GM23248 (cell line): ENCODE data around the gene RNF40. TPM values are rescaled to one million over a fixed set of nuclear protein-coding genes. Genes with fewer than 3 reads are reported as not detected.
A peak's percentile ranks its signal among the peaks of the same experiment; 100 is the strongest.

Experiments
- DNase-seq: peaks from one replicate; pipeline ENCODE4 v3.0.0-alpha.2; 2015
- H2AFZ ChIP-seq: fragments of 200-600 bp; sonication (generic); 2 replicates; pipeline ENCODE4 v1.6.1; 2016; ENCODE audit warnings: antibody characterized with exemption
- H3F3A ChIP-seq: fragments of 200-600 bp; sonication (generic); 2 replicates; pipeline ENCODE4 v1.6.1; 2016; ENCODE audit warnings: mild to moderate bottlenecking, antibody characterized with exemption, mixed run types; ENCODE audit not compliant: insufficient read depth
- H3K27ac ChIP-seq: fragments of 200-600 bp; sonication (generic); 2 replicates; pipeline ENCODE4 v1.5.1; 2016; ENCODE audit warnings: mild to moderate bottlenecking
- H3K27me3 ChIP-seq: fragments of 200-600 bp; sonication (generic); replicated peaks from 2 replicates; pipeline ENCODE4 v1.6.1; 2016; ENCODE audit warnings: mild to moderate bottlenecking; ENCODE audit not compliant: insufficient read depth
- H3K36me3 ChIP-seq: fragments of 200-600 bp; sonication (generic); 2 replicates; pipeline ENCODE4 v1.6.1; 2016; ENCODE audit warnings: low read depth, mild to moderate bottlenecking
- H3K4me1 ChIP-seq: fragments of 200-600 bp; sonication (generic); 2 replicates; pipeline ENCODE4 v1.6.1; 2016; ENCODE audit warnings: mild to moderate bottlenecking; ENCODE audit not compliant: insufficient read depth
- H3K4me2 ChIP-seq: fragments of 200-600 bp; sonication (generic); one replicate; pipeline ENCODE4 v1.6.1; 2016; ENCODE audit warnings: mild to moderate bottlenecking; ENCODE audit not compliant: unreplicated experiment
- H3K4me3 ChIP-seq: fragments of 200-600 bp; sonication (generic); 2 replicates; pipeline ENCODE4 v1.5.1; 2016; ENCODE audit warnings: mild to moderate bottlenecking
- H3K79me2 ChIP-seq: fragments of 200-600 bp; sonication (generic); 2 replicates; pipeline ENCODE4 v1.6.1; 2016; ENCODE audit warnings: mild to moderate bottlenecking; ENCODE audit not compliant: insufficient read depth
- H3K9ac ChIP-seq: fragments of 200-600 bp; sonication (generic); 2 replicates; pipeline ENCODE4 v1.6.1; 2016; ENCODE audit warnings: mild to moderate bottlenecking
- H3K9me2 ChIP-seq: fragments of 200-600 bp; sonication (generic); 2 replicates; pipeline ENCODE4 v1.6.1; 2016; ENCODE audit warnings: mixed run types, mild to moderate bottlenecking, moderate library complexity; ENCODE audit not compliant: insufficient read depth
- H3K9me3 ChIP-seq: fragments of 200-600 bp; sonication (generic); one replicate; pipeline ENCODE4 v1.6.1; 2017; ENCODE audit warnings: low read depth
- H4K20me1 ChIP-seq: fragments of 200-600 bp; sonication (generic); 2 replicates; pipeline ENCODE4 v1.6.0; 2016; ENCODE audit not compliant: insufficient read depth
- EZH2 ChIP-seq: fragments of 200-600 bp; sonication (generic); IDR thresholded peaks from 2 replicates; pipeline ENCODE4 v1.6.1; 2018; ENCODE audit warnings: antibody characterized with exemption, mild to moderate bottlenecking; ENCODE audit not compliant: insufficient read depth, poor library complexity, severe bottlenecking
- EZH2phosphoT487 ChIP-seq: fragments of 200-600 bp; sonication (generic); IDR thresholded peaks from 2 replicates; pipeline ENCODE4 v1.6.1; 2018; ENCODE audit warnings: antibody characterized with exemption, moderate library complexity, mild to moderate bottlenecking, low read depth; ENCODE audit not compliant: insufficient read depth
- WGBS, 2 experiments: methylation state at CpG; one replicate each; pipeline ENCODE4 v1.1.6; 2015 to 2017; ENCODE audit warnings: low lambda C conversion rate in 2 of 2, low coverage in 1 of 2; ENCODE audit errors: missing lambda C conversion rate in 2 of 2; 5-methylcytosine and 5-hydroxymethylcytosine counted together
- in situ Hi-C: fragments of 300-500 bp; cut with MboI; formaldehyde crosslinking; loops from 2 replicates; pipeline ENCODE4 v1.15.0; 2020
- polyA plus RNA-seq: library from polyadenylated mRNA; unstranded; fragments of >200 nt; fragmentation: Nextera tagmentation; extraction: Ambion mirVana; gene quantifications from 2 replicates; pipeline ENCODE4 v1.2.1, GENCODE V29; 2016
- total RNA-seq: library from RNA; depleted of rRNA; stranded (reverse); fragments of >200 nt; shearing (Covaris generic); gene quantifications from 2 replicates; pipeline ENCODE4 v1.2.3, GENCODE V29; 2014

The RNF40 gene
- total and polyA plus RNA-seq, 2 experiments from 2014 or later, result 71.2 to 97.9 TPM

DNA sequence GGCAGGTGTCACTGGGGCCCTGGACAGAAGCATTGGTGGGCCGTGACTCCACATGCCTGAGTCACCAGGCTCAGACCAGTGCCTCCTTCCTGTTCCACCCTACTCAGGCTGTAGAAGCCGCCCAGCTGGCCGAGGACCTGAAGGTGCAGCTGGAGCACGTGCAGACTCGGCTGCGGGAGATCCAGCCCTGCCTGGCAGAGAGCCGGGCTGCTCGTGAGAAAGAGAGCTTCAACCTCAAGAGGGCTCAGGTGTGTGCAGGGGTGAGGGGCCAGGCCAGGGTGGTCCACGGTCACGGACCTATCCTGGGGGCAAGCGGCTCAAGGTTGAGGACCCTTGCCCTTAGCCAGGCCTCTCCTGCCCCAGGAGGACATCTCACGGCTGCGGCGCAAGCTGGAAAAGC is 9.6 kb downstream of the RNF40 start:
- WGBS, 2 experiments, result 91 to 93% methylated on average over 14 of the region's 14 CpGs
- TF ChIP-seq EZH2phosphoT487 (no peak), EZH2 (no peak)
- Histone ChIP-seq H3K79me2 (peaks cover 20% of the 10 kb centered on the region), H2AFZ (no peak overlapping the region), H3K9me2 (no peaks in the 10 kb centered on the region), H3K36me3 (peaks cover 28% of the 10 kb centered on the region; the same call in 1 of the 2 replicates), H3K27ac (no peak overlapping the region), H3K4me1 (peaks cover 12% of the 10 kb centered on the region; the same call in 1 of the 2 replicates), H3K9me3 (no peaks in the 10 kb centered on the region), H3K27me3 (no peaks in the 10 kb centered on the region), H3K9ac (no peak overlapping the region), H3K4me3 (no peak overlapping the region), H4K20me1 (no peaks in the 10 kb centered on the region), H3F3A (peaks cover 17% of the 10 kb centered on the region; the same call in 1 of the 2 replicates), H3K4me2 (no peak overlapping the region)
- in situ Hi-C loops, result no loop called here
- no peak for DNase-seq

DNA sequence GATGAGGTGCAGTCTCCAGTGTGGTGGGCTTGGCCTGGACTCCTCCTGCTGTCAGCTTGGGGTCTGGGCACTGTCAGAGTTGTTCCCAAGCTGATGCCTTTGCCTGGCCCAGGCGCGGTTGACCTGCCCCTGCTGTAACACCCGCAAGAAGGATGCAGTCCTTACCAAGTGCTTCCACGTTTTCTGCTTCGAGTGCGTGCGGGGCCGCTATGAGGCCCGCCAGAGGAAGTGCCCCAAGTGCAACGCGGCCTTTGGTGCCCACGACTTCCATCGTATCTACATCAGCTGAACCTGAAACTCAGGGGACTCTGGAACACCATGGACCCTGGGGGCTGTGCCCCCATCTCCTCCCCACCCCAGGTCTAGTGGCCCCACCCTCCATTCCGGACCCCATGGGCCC is 11.7 kb downstream of the RNF40 start:
- 0 out of 2 replicates have a peak, but pooled peaks cover 14% of the 10 kb centered on the region for H3K79me2 ChIP-seq
- no peak overlapping the region for H2AFZ ChIP-seq
- DNase-seq, result no peak
- H3K4me2 ChIP-seq, result no peak overlapping the region
- peaks cover 15% of the 10 kb centered on the region; the same call in 1 of the 2 replicates for H3K36me3 ChIP-seq
- H4K20me1 ChIP-seq, result no peaks in the 10 kb centered on the region
- no peak overlapping the region for H3K27ac ChIP-seq
- TF ChIP-seq EZH2phosphoT487, result no peak
- TF ChIP-seq EZH2, result no peak
- in situ Hi-C loops, result no loop called here
- no peak overlapping the region for H3K4me3 ChIP-seq
- 91 to 93% methylated on average over 14 of the region's 14 CpGs for WGBS, 2 experiments
- no peaks in the 10 kb centered on the region for H3K9me2 ChIP-seq
- no peaks in the 10 kb centered on the region for H3K9me3 ChIP-seq
- H3K27me3 ChIP-seq, result no peaks in the 10 kb centered on the region
- H3F3A ChIP-seq, result peaks cover 22% of the 10 kb centered on the region; the same call in 1 of the 2 replicates
- H3K4me1 ChIP-seq, result peaks cover 12% of the 10 kb centered on the region; the same call in 1 of the 2 replicates
- no peak overlapping the region for H3K9ac ChIP-seq

DNA sequence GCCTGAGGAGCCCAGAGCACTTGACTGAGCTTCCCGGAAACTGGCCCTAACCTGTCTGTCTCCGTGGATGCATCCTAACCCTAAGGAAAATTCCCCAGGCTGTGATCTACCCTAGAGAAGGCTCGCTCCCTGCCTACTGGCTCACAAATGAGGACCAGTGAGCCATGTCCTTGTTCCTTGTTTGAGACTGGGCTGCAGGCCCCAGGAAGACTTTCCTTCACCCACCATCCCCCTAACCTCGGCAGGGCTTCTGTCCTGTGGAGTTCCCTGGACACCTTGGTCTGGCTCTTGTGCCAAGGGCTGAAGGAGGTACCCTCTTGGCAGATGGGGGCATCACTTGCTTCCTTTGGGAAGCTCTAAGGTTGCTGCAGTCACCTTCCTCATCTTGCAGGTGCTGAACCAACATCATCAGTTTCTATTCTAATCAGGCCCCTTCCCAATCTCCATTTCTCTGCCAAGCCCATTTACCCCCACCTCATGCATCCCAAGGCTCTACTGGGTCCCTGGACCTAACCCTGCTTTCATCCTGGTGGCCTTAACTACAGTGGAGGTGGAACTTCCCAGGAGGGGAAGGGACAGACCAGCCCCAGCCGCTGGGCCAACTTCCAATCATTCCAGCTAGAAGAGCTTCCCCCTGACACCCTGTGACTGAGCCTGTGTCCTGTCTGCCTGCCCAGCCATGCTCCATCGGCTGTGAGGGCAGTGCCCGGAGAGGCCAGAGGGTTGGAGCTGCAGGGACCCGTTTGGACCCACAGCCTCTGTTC is 12.4 kb downstream of the RNF40 start:
- H3K4me1 ChIP-seq, result peaks cover 12% of the 10 kb centered on the region; the same call in 1 of the 2 replicates
- H3K9me3 ChIP-seq, result no peaks in the 10 kb centered on the region
- peak overlapping the region; percentile 79 for H3K4me3 ChIP-seq
- H3F3A ChIP-seq, result peaks cover 22% of the 10 kb centered on the region; the same call in 1 of the 2 replicates
- no peaks in the 10 kb centered on the region for H4K20me1 ChIP-seq
- DNase-seq, result peak; percentile 48
- WGBS, 2 experiments, result 44 to 49% methylated on average over 8 of the region's 8 CpGs
- H3K27ac ChIP-seq, result peak overlapping the region; percentile 74
- no peak for TF ChIP-seq EZH2phosphoT487
- TF ChIP-seq EZH2, result no peak
- in situ Hi-C loops, result no loop called here
- no peaks in the 10 kb centered on the region for H3K9me2 ChIP-seq
- 0 out of 2 replicates have a peak, but pooled peaks cover 14% of the 10 kb centered on the region for H3K79me2 ChIP-seq
- no peaks in the 10 kb centered on the region for H3K27me3 ChIP-seq
- peak overlapping the region; percentile 67 for H2AFZ ChIP-seq
- H3K9ac ChIP-seq, result peak overlapping the region; percentile 93
- peak overlapping the region; percentile 99 for H3K4me2 ChIP-seq
- peaks cover 12% of the 10 kb centered on the region; the same call in 1 of the 2 replicates for H3K36me3 ChIP-seq

DNA sequence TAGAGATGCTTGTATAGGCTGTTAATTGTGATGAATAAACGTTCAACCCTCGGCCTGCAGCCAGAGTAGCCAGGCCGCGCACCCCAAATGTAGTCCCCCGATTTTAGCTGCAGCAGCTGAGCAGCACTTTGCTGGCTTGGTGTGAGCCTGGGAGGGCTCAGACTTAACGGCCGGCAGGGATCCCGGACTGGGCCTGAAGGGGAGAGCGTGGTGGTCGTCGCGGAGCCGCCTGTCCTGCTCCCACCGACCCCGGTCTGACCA is 12.9 kb downstream of the RNF40 start:
- Histone ChIP-seq H3K4me2 (peak overlapping the region; percentile 99), H4K20me1 (no peaks in the 10 kb centered on the region), H3K9ac (peak overlapping the region; percentile 93), H3K79me2 (0 out of 2 replicates have a peak, but pooled peaks cover 14% of the 10 kb centered on the region), H2AFZ (peak overlapping the region; percentile 67), H3K27me3 (no peaks in the 10 kb centered on the region), H3K9me2 (no peaks in the 10 kb centered on the region), H3K4me1 (peaks cover 12% of the 10 kb centered on the region; the same call in 1 of the 2 replicates), H3K9me3 (no peaks in the 10 kb centered on the region), H3K4me3 (peak overlapping the region; percentile 79), H3K36me3 (peaks cover 9% of the 10 kb centered on the region; the same call in 1 of the 2 replicates), H3K27ac (peak overlapping the region; percentile 74), H3F3A (peaks cover 22% of the 10 kb centered on the region; the same call in 1 of the 2 replicates)
- no peak for DNase-seq
- 2 to 3% methylated on average over 15 of the region's 15 CpGs for WGBS, 2 experiments
- TF ChIP-seq EZH2phosphoT487, result no peak
- TF ChIP-seq EZH2, result no peak
- in situ Hi-C loops, result no loop called here
